NT2/D1 (cell line): ENCODE data around the gene RGL2.

ENCODE experiments used
- SUZ12 ChIP-seq: IDR thresholded peaks from 2 replicates; pipeline ENCODE4 v1.6.1; 2011; ENCODE audit not compliant: insufficient read length, insufficient read depth; ENCODE audit errors: extremely low read depth
- YY1 ChIP-seq: IDR thresholded peaks from 2 replicates; pipeline ENCODE4 v1.6.1; 2011; ENCODE audit not compliant: insufficient read length, insufficient read depth

DNA sequence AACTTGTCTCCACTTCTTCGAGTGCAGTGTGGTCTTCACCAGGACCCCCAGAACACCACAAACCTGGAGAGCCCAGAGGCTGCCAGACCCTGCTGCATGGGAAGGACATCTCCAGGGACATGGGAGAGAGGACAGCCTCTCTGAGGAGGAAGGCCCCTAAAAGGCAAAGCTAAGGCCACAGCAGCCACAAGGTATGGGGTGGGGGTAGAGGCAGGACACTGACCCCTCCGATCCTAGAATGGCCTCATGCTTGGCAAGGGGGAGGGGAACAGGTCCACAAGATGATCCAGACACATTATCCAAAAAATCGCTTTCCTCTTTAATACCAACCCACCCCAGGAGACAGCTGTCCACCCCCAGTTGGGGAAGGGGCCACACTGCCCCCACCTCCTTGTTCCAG lies 19.9 kb downstream of the RGL2 start:
- TF ChIP-seq SUZ12 (no peak), YY1 (no peak)
